ENCODE results near the gene RPAIN.

- peak; percentile 72 for TF ChIP-seq POLR2A (IDR thresholded peaks at IDR 0.05)
- peak; percentile 99 to 100 (median 100) for TF ChIP-seq CTCF (IDR thresholded peaks at IDR 0.05)
Observed at GRCh38 chr17:5438716-5439445, 18.9 kb downstream of the RPAIN start, which contains the start of gene C1QBP.
